Activated naive CD8-positive, alpha-beta T cell treated with anti-CD3 and anti-CD28 coated beads for 36 hours (primary cell): ENCODE measurements around the gene CHD9NB. TPM values are rescaled to one million over a fixed set of nuclear protein-coding genes. Genes with fewer than 3 reads are reported as not detected.

ENCODE experiments used
- total RNA-seq, 2 experiments: library from RNA; stranded (reverse); gene quantifications; one replicate each; pipeline ENCODE4 v1.2.3, GENCODE V29; 2021

The CHD9NB gene
- total RNA-seq, 2 experiments from 2014 or later: 0.12 TPM; not detected in 1

Other genes with a start within 250 kb of the CHD9NB start
- 10 to 100 TPM; 12.7 to 14.0 TPM for gene CHD9, start 2.1 kb upstream of the CHD9NB start, total RNA-seq